Measurements from ENCODE around the gene PSD2.

PSD2 gene

DNA sequence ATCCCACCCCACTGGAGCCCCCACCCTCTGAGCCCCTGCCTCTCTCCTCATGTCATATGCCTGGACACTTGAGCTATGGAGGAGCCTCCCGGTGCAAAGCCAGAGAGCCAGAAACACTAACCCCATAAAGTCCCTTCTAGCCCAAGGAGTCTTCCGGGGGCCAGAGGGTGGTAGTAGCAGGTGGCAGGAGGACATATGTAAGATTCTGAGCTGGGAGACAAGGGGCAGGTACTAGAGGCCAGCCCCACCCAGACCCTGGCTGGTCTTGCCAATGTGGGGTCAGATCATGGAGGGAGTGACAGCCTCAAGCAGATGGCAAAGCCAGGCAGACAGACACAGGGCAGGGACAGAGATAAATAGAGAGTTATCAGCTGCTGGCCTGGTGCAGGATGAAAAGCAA is 63.4 kb downstream of the PSD2 start:
- DNase-seq: no peak

DNA sequence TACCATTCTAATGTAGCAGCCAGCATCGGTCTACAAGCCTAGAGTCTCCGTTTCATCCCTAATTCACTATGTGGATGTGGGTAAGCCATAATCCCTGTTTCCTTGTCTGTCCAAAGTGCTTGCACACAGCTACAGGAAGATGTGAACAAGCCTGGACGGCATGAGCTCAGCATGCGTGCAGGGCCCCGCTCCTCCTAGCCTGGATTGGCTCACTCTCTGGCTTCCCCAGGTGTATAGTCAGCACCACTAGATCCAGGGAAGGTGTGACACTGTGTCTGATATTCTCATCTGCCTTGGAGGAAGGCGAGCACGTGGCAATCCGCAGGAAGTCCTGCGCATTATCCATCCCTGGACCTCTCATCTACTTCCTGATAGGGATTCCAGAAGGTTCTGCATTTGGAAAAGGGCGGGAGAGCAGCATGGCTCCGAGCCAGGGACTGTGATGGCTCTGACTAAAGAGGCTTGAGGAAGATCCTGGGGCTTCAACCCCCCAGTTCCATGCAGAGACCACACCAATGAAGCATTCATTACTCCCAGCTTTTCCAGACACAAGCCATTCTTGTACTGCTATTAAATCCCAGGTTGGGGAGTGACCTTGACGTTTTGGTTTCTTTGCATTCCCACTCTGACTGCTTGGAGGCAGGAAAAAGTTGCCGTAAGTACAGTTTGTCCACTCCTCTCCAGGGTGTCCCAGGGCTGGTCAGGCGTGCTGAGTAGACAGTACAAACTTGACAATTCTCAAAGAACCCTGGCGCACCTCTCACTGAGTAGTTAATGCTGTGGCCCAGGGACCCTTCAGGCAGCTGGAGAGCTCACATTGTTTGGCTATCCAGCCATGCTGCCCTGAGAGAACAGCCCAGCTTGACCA is 65.6 kb downstream of the PSD2 start:
- DNase-seq: no peak

DNA sequence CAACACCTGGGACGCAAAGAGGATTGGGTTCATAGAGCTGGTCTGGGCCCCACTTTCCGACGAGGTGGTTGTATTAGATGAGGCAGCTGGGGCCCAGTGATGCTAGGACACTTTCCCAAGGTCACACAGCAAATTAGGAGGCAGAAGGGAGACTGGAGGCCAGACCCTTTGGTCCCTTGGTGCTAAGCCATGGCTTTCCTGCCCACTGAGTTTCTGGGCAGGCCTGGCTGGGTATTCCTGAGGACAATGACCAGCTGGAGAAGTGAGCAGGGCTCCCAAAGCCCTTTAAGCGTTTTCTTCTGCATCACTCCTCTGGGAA is 66.2 kb downstream of the PSD2 start:
- DNase-seq: no peak

DNA sequence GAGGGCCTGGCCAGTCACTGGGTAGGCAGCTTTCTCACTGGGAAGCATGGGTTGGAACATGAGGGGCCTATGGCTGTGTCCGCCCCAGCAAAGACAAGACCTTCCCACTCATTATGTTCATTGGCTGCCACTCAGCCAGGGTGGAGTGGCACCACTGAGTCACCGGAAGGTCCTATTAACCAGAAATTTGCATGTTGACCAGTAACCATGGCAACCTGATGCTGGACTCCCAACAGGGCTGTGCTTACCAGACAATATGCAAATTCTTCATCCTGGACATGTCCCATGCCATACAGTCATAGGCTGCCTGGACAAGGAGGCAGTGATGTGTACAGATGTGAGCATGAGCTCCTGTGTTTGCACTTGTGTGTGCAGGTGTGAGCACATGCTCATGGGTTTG is 66.7 kb downstream of the PSD2 start:
- no peak for DNase-seq

DNA sequence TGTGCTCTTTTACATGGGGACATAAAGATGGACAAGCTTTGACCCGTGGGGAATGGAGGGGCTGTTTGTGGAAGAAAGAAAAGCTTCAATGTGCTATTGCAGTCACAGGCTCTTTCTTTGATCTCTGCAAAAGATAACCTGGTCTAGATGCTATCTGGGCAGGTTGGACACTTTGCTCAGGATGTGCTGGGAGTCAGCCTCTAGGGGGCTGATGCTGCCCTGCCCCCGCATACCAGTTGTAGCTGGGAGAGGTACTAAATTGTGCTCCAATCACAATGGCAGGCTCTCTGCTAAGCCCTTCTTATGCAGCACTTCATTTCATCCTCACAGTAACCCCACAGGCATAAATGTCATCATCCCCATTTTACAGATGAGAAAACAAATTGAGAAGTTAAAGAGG is 67.2 kb downstream of the PSD2 start:
- no peak for DNase-seq

DNA sequence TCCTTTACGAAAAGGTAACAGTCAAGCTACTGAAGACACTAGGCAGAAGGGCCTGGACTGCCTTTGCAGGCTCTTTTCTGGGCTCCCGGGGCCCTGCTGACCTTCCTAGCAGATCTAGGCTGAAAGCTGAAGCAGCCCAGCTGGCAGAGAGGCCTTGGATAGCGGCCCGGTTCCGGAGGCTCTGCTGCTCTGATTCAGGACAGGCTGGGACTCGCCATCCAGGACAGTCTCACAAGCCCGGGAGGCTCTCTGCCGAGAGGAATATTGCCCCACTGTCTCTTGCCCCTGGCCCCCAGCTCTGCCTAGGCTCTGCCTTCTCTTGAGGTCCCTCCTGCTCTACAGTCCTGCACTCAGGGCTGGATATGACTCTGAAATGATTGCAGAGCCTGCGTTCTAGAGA is 67.8 kb downstream of the PSD2 start:
- DNase-seq: no peak

DNA sequence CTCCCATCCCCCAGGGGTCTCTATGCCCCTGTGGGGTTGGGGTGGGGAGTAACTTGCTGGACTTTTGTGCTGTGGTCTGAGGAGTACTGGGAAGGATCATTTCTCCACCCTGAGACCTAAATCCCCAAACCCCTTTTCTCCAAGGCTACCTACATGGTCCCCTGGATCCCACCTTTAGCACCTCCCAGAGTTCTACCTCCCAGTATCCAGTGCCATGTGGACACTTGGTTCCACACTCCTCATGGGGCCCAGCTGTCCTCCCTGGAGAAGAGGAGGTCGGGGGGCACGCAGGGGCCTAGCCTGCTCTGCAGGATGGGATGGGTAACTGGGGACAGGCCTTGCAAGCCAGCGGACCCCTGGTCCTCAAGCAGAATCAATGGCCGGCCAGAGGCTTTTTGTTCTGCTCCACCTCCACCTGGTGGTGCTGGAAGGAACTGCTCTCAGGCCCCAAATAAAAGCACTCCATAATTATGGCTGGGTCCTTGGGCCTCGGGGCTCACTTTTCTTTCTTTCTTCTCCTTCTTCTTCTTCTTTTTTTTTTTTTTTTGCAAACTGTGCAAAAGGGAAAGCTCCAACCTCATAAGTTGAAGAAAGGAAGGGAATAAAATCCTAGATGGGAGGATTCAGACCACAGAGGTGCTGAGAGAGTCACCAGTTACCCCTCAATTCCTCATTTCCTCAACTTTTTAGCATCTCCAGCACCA is 68.4 kb downstream of the PSD2 start:
- peak; percentile 64 for DNase-seq

DNA sequence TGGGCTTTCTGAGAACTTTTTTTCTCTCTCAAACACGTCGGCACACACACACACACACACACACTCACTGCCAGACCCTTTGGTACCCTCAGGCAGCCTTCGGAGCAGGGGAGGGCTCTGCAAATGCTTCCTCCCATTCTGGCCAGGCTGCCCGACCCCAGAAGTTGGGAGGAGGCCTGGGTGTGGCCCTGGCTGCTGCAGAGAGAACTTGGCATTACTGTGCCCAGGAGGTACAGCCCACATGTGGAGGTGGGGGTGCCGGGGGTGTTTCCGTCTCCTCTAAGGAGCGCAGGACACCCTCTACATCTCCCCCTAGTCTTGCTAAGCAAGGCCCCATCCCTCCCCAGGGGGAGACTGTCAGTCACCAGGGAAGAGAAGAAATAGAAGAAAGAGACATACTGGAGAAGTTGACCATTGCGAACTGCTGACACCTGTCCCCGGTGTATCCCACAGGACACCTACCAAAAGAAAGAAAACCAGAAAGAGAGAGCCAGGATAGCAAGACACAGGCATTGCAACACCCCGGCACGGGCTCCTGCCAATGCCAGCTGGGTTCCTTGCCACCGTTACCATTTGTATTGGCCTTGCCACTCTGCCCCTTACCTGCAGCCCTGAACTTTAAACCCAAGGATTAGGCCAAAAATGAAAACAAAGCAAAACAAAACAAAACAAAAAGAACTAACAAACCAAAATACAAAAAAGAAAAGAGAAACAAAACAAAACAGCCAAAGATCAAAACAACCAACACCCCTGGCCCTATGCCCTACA is 69.3 kb downstream of the PSD2 start:
- DNase-seq: no peak

DNA sequence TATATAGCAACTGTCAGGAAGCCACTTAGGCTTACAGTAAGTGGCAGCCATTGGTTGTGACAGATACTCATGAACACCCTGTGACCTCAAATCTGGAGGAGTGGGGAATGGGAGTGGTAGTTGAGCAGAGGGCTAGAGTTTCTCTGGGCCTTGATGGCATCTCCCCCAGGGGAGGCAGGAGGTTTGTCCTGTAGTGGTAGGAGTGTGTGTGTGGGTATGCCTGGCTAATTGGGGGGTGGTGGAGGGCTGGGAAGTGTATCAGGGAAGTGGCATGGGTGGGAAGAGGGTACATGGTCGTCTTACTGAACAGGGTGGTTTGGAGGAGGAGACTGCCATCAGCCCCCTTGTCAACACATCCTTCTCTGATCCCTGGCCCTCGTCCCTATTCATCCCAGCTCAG is 71.5 kb downstream of the PSD2 start:
- DNase-seq: no peak

DNA sequence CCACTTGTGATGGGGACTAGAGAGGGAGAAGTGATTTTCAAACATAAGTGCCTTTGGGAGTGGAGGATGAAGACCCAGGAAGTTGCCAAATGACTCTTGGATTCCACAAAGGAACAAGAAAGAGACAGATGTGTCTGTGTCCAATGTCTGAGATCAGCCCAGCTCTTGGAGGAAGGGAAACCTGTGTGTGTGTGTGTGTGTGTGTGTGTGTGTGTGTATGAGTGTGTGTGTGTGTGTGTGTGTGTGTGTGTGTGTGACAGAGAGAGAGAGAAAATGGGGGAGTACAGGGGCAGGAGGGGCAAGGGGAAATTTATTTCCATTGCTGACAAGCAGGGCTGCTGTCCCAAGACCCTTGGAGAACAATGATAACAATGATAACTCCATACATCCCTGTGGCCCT is 72.0 kb downstream of the PSD2 start:
- DNase-seq: no peak

DNA sequence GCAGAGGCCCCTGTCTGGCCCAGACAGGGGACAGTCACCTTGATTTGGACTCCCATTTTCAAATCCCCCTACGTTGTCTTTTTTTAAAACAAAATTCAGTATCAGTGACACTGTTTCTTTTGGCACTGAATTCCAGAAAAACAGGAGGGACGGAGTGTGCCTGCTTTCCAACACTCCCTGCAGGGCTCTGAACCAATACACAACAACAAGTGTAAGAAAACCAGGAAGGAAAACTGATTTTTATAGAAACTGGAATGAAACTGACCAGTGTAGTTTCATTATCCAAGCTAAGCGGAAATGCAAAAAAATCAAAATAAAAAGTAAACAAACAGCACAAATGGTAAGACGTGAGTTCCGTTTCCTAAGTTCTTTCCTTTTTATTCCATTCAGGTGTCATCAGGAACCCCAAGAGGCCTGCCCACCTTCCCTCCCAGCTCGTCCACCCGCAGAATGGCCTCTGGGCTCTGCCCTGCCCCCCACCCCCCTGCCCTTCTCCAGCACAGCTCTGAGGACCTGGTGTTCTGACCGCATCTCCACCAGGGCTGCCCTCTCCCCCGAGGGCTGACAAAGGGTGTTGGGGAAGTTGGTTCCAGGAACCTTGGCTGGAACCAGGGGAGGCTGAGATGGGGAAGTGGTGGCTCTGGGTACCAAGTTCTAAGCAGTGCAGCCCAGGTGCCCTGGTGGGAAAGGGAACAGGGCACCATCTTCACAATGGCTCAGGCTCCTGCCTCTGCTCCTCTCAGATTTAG is 73.6 kb downstream of the PSD2 start:
- DNase-seq: no peak

DNA sequence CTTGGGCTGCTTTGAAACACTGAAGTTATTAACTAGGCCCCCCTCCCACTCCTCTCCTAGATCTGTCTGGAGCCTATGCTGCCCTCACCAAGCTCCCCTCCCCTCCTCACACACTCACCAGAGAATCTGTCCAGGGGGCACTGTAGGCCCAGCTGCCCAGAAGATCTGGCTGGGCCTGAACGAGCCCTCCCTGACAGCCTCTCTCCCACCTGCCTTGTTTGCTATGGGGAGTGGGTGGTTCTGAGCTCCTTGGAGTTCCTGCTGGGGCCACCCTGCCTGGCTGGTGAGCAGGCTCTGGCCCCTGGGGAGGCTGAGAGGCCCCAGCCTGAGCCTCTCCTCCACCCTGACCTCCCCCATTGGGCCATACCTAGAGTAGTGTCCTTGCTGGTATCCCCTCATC is 75.1 kb downstream of the PSD2 start:
- no peak for DNase-seq

DNA sequence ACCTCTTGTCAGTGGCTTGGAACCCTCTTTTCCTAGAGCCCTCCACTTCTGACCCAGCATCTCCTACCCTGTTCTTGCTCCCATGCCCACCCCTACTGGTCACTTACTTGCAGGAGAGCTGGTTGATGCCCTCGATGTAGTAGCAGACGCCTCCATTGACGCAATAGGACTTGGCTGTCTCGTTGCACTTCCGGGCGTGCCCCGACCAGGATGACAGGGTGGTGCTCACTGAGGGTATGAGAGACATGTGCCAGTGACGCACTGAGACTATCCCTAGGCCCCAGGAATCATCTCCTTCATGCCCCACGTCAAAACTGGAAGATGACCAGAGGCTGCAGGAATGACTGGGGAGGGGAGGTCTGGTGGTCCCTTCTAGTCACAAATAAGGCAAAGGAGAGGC is 76.0 kb downstream of the PSD2 start:
- no peak for DNase-seq

DNA sequence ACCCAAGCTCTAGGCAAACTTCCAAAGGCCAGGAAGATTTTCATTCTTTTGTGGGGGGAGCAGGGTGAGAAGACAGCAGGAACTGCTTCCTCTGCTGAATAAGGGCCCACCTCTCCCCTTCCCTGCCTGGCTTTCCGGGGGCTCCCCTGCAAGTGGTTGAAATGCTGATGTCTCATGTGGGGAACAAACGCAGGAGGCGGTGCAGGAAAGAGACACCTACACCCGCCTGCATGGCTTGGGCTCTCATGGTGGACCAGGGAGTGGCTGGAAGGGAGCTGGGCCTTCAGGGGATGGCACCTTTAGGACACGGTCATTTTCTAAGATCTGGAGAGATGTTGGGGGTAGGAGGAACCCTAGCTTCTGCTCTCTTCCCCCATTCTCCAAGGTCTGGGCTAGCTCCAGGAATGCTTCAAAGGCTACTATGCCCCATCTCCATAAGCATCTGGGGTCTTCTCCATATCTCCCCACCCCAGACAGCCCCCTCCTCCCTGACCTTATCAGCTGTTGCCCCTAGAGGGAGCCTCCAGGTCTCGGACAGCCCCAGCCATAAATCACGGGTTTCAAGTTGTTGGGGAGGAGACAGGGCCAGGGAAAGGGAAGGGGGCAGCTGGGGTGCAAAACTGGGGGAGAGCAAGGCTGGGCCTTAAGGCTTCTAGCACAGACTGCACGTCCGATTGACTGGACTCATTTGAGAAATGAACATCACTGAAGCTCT is 76.6 kb downstream of the PSD2 start:
- DNase-seq: no peak

DNA sequence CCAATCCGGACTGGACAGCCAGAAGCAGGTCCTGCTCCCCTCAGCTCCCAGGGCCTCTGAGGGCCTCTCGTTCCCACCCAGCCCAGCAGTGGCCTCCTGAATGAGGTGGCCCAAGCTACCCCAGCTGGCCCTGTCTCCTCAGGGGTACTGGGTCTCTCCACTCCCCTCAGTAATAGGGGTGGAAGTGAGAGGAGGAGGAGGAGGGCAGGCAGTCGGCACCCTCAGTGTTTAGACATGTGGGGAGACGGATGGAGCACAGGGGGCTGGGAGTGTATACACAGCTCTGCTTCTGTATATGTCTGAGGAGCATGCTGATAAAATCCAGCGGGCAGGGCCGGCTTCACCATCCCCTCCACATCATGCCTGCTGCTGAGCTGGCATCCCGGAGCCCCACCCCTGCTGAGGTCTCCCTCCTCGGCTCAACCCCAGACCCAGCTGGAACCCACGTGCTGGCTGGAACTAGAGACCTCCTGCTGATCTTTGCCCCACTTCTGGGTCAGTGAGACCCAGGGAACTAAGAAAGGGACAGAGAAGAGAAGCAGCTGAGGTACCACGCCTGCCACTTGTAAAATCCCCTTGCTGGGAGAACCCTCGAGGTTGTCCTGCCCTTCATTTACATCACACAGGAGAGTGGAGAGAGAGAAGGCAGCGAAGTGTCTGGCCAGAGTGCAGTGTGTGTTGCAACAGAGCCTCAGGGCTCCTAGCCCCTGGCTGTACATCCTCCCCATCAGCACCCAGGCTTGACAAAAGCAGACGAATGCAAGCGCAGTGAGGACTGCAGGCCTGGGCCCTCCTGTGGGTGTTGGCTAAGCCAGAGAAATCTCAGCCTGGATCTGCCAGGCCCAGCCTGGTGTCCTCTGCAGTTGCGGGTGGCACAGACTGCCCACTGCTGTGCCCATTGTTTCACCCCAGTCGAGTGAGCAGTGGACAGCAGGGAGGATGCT is 77.5 kb downstream of the PSD2 start:
- DNase-seq: no peak

DNA sequence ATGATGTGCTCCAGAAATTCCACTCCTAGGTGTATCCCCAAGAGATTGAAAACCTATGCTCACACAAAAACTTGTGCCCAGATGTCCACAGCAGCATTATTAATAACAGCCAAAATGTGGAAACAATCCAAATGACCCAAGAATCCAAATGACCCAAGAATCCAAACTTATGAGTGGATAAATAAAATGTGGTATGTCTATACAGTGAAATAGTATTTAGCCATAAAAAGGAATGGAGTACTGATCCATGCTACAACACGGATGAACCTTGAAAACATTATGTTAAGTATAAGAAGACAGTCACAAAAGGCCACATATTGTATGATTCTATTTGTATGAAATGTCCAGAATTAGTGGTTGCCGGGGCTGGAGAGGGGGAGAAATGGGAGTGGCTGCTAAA is 80.3 kb downstream of the PSD2 start:
- no peak for DNase-seq

DNA sequence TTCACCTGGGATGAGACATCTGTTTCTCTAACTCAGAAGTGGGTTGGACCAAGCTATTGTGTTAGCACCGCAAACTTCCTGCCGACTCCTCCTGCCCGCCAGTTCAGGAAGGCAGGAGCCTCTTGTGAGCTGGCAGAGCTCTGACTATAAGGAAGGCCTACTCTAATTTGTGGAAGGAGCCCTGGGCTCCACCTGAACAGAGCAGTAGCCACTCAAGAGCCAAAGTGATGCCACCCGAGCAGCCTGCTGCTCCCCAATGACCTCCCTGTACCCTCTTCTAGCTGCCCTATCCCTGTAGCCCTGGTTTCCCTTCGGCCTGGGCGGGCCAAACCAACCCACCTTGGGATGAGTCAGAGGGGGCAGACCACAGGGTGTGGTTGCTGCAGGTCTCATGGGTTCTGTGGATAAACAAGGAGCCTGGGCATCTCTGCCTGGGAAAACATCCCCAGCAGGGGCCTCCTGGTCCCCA is 81.6 kb downstream of the PSD2 start:
- no peak for DNase-seq

DNA sequence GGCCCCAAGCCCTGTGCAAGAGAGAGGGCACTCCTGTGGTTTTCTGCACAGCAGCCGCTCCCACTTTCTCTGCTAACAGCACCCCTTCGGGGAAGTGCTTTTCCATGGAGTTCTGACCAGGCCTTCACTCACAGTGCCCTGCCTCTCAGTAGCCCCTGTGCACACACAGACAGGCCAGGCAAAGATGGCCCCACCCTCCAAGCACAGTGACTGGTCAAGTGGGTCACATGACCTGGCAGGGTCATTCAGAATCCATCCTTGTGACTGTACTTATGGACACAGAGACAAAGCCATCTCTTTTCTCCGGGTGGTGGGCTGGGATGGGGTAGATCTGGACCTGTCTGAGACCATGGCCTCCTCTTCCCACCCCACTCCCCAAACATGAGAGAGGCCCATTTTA is 82.5 kb downstream of the PSD2 start:
- no peak for DNase-seq

DNA sequence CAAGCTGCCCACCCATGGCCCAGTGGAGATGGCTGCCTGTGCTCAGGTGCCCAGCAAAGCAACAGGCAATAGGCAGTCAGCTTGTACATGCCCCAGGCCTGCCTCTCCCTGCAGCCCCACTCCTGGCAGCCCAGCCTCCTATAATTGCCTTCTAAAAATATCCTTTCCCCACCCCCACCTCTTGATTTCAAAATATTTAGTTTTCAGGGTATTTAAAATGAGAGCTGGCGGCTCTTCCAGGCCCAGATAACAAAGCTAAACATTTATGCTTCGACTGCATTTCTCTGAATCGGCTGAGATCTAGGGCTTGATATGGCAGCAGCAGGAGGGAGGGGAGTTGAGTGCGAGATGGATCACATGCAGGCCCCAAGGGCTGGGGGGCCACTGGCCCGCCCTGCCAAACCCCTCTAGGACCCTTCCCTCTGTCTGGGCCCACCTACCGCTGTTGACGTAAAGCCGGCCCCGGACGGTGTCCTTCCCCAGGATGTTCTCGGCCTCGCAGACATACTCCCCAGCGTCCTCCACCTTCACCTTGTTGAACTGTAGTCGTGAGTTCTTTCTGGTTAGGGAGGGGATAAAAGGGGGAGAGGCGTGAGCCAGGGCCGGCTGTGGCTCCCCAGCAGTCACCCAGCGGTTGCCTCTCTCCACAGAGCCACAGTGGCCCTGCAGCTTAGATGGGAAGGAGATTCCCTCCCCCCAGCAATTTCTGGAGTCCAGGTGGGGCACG is 85.0 kb downstream of the PSD2 start:
- DNase-seq: no peak

DNA sequence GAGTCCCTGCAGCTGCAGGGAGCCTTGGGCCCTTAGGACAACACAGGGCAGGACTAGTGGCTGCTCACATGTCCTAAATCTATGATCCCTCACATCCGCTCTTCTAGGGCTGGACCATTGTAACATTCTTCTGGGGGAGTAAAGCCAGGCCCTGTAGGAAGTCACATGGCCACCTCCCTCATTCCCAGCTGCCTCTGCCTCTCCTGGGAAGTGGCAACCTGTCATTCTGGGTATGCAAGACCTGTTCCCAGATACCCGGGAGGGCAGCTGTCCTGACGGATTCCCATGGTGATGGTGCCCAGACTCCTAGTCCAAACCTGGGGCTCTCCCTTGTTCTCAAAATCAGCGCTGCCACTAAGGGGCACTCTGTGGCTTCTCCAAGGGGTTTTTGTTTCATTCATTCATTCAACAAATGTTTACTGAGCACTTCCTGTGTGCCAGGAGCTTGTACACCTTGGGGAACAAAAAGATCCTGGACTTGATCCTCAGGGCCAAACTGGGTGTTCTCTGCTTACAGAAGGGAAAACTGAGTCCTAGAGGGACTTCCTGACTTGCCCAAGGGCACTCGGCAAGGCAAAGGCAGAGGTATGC is 85.6 kb downstream of the PSD2 start:
- DNase-seq: no peak
